Liver (tissue), 9 donors: Measurements from ENCODE around the gene KIAA1191. TPM values are rescaled to one million over a fixed set of nuclear protein-coding genes. Genes with fewer than 3 reads are reported as not detected.

Source experiments
- DNase-seq: peaks from one replicate; pipeline ENCODE4 v3.0.0-alpha.2; 2017; ENCODE audit warnings: low spot score
- H3K27ac ChIP-seq, 2 donors: one replicate each; pipeline ENCODE4 v1.7.0; 2013; ENCODE audit warnings: inconsistent platforms in 2 of 2, low read length in 2 of 2, control low read depth in 1 of 2, low read depth in 1 of 2, mild to moderate bottlenecking in 1 of 2
- H3K27me3 ChIP-seq, 4 donors: one replicate each; pipeline versions ENCODE4 v1.6.1 to v1.7.0; 2013; ENCODE audit warnings: low read length in 3 of 4, inconsistent platforms in 1 of 4, mild to moderate bottlenecking in 1 of 4, moderate library complexity in 1 of 4; ENCODE audit not compliant: control insufficient read depth in 4 of 4, insufficient read depth in 4 of 4
- H3K36me3 ChIP-seq, 4 donors: one replicate each; pipeline versions ENCODE4 v1.6.1 to v1.7.0; 2013; ENCODE audit warnings: low read length in 3 of 4, mild to moderate bottlenecking in 3 of 4, low read depth in 1 of 4, moderate library complexity in 1 of 4; ENCODE audit not compliant: control insufficient read depth in 4 of 4, insufficient read depth in 3 of 4
- H3K4me1 ChIP-seq, 4 donors: one replicate each; pipeline versions ENCODE4 v1.6.1 to v1.7.0; 2013; ENCODE audit warnings: low read length in 3 of 4, mild to moderate bottlenecking in 3 of 4, moderate library complexity in 1 of 4; ENCODE audit not compliant: control insufficient read depth in 4 of 4, insufficient read depth in 4 of 4
- H3K4me3 ChIP-seq, 3 donors: one replicate each; pipeline versions ENCODE4 v1.6.1 to v1.7.0; 2013; ENCODE audit warnings: low read length in 3 of 3, control low read depth in 1 of 3, low read depth in 1 of 3, mild to moderate bottlenecking in 1 of 3
- H3K9ac ChIP-seq, 2 donors: one replicate each; pipeline ENCODE4 v1.7.0; 2013; ENCODE audit warnings: low read length in 2 of 2, mild to moderate bottlenecking in 2 of 2, moderate library complexity in 2 of 2, control low read depth in 1 of 2, low read depth in 1 of 2
- H3K9me3 ChIP-seq, 4 donors: one replicate each; pipeline versions ENCODE4 v1.6.1 to v1.7.0; 2013; ENCODE audit warnings: low read length in 3 of 4; ENCODE audit not compliant: control insufficient read depth in 4 of 4
- EGR1 ChIP-seq, 2 donors: IDR thresholded peaks; 2 replicates each; pipeline ENCODE4 v1.6.1; 2016 to 2018; ENCODE audit warnings: antibody characterized with exemption in 2 of 2, low read depth in 2 of 2
- FOXA1 ChIP-seq: IDR thresholded peaks from 2 replicates; pipeline ENCODE4 v1.6.1; 2016; ENCODE audit warnings: antibody characterized with exemption
- FOXA2 ChIP-seq: IDR thresholded peaks from 2 replicates; pipeline ENCODE4 v1.6.1; 2016; ENCODE audit warnings: antibody characterized with exemption
- HNF4A ChIP-seq, 2 donors: conservative IDR thresholded peaks; 2 replicates each; pipeline ENCODE4 v1.6.1; 2016; ENCODE audit warnings: antibody characterized with exemption in 2 of 2, mild to moderate bottlenecking in 2 of 2
- HNF4G ChIP-seq: IDR thresholded peaks from 2 replicates; pipeline ENCODE4 v1.6.1; 2016; ENCODE audit warnings: antibody characterized with exemption
- RAD21 ChIP-seq, 2 donors: IDR thresholded peaks; 2 replicates each; pipeline ENCODE4 v1.6.1; 2016; ENCODE audit warnings: antibody characterized with exemption in 2 of 2, mild to moderate bottlenecking in 2 of 2
- TAF1 ChIP-seq: conservative IDR thresholded peaks from 2 replicates; pipeline ENCODE4 v1.6.1; 2016; ENCODE audit warnings: antibody characterized with exemption, mild to moderate bottlenecking
- YY1 ChIP-seq: IDR thresholded peaks from 2 replicates; pipeline ENCODE4 v1.6.1; 2016; ENCODE audit warnings: antibody characterized with exemption, mild to moderate bottlenecking
- WGBS: extraction: QIAGEN DNeasy Blood & Tissue Kit; methylation state at CpG from one replicate; pipeline ENCODE4 v1.1.7; 2013; 5-methylcytosine and 5-hydroxymethylcytosine counted together
- polyA plus RNA-seq, 2 donors: library from polyadenylated mRNA; stranded (reverse) in 1 of 2; unstranded in 1 of 2; fragments of 200-250 nt in 1 of 2; fragments of >200 nt in 1 of 2; fragmentation: Nextera tagmentation in 1 of 2; extraction: Ambion mirVana in 1 of 2; gene quantifications; one replicate each; pipeline versions ENCODE4 v1.2.1 to v1.2.3, GENCODE V29; 2013 to 2015
- total RNA-seq, 2 donors: library from RNA; depleted of rRNA; stranded (reverse); fragments of >200 nt; gene quantifications; one replicate each; pipeline ENCODE4 v1.2.3, GENCODE V29; 2014
- TF ChIP-seq, protein P1 (sequence below): fragments of 150-350 bp; IDR thresholded peaks from 2 replicates; pipeline ENCODE4 v1.5.1; 2017; ENCODE audit warnings: improper control_type of control experiment, low read depth, low read length; ENCODE audit not compliant: missing input control
- TF ChIP-seq, protein P2 (sequence below): IDR thresholded peaks from 2 replicates; pipeline ENCODE4 v1.6.1; 2016; ENCODE audit warnings: antibody characterized with exemption
- TF ChIP-seq, protein P3 (sequence below): IDR thresholded peaks from 2 replicates; pipeline ENCODE4 v1.6.1; 2016; ENCODE audit warnings: antibody characterized with exemption
- donor health status: healthy.
- donor health status: healthy.
- donor health status: healthy.
- donor health status: healthy.
- donor health status: healthy.

Gene KIAA1191
- total and polyA plus RNA-seq, 4 donors = 25.7 to 37.2 (median 31.4) TPM

DNA sequence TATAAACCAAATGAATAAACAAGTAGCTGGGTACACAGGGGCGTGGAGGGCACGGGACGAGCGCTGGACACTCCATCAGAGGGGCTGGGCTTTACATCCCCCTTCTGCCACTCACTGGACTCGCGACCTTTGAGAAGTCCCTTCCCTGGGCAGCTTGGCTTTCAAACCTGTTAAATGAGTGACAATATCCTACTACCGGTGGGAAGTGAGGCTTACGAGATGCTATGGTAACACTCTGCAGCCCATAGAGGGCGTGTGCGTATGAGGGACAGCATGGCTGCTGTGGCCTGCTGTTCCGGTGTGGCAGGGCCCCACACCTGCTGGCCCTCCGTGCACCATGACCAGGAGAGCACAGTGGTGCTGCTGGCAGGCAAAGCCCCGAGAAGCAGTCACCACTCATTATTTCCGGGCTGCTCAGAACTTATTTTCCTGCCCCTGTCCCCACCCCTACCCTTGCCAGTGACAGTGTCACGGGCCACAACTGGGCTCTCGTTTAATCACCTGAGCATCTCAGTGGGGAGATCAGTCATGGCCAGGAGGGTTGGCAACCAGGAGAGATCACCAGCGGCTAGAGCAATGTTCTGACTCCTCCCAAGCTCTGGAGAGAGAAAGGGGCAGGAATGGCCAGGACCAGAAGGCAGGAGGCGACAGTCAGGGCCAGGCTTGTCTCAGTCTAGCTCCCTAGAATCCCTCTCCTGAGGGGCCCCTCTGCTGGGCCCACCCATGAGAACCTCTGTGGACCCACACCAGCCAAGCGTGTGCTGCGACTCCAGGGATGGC is 44.3 kb upstream of the KIAA1191 start:
- peaks cover 3 to 28% (median 8%) of the 10 kb centered on the region in 4 donors for H3K36me3 ChIP-seq
- H3K4me3 ChIP-seq = no peak overlapping the region
- TF ChIP-seq FOXA1 (no peak), TAF1 (no peak), HNF4G (no peak), FOXA2 (no peak), RAD21 (IDR thresholded peaks at IDR 0.05) (no peak), HNF4A (conservative IDR thresholded peaks at IDR 0.05) (no peak), EGR1 (IDR thresholded peaks at IDR 0.05; ENCODE audit: low read depth in 2 of 2) (no peak)
- TF ChIP-seq, protein P1, sequence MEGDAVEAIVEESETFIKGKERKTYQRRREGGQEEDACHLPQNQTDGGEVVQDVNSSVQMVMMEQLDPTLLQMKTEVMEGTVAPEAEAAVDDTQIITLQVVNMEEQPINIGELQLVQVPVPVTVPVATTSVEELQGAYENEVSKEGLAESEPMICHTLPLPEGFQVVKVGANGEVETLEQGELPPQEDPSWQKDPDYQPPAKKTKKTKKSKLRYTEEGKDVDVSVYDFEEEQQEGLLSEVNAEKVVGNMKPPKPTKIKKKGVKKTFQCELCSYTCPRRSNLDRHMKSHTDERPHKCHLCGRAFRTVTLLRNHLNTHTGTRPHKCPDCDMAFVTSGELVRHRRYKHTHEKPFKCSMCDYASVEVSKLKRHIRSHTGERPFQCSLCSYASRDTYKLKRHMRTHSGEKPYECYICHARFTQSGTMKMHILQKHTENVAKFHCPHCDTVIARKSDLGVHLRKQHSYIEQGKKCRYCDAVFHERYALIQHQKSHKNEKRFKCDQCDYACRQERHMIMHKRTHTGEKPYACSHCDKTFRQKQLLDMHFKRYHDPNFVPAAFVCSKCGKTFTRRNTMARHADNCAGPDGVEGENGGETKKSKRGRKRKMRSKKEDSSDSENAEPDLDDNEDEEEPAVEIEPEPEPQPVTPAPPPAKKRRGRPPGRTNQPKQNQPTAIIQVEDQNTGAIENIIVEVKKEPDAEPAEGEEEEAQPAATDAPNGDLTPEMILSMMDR = no peak
- TF ChIP-seq, protein P2, sequence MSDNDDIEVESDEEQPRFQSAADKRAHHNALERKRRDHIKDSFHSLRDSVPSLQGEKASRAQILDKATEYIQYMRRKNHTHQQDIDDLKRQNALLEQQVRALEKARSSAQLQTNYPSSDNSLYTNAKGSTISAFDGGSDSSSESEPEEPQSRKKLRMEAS = no peak
- TF ChIP-seq, protein P3, sequence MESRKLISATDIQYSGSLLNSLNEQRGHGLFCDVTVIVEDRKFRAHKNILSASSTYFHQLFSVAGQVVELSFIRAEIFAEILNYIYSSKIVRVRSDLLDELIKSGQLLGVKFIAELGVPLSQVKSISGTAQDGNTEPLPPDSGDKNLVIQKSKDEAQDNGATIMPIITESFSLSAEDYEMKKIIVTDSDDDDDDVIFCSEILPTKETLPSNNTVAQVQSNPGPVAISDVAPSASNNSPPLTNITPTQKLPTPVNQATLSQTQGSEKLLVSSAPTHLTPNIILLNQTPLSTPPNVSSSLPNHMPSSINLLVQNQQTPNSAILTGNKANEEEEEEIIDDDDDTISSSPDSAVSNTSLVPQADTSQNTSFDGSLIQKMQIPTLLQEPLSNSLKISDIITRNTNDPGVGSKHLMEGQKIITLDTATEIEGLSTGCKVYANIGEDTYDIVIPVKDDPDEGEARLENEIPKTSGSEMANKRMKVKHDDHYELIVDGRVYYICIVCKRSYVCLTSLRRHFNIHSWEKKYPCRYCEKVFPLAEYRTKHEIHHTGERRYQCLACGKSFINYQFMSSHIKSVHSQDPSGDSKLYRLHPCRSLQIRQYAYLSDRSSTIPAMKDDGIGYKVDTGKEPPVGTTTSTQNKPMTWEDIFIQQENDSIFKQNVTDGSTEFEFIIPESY = no peak
- no peak overlapping the region for H3K9ac ChIP-seq
- peaks cover 0 to 3% (median 2%) of the 10 kb centered on the region in 4 donors for H3K4me1 ChIP-seq
- H3K27ac ChIP-seq = no peak overlapping the region
- no peaks in the 10 kb centered on the region for H3K9me3 ChIP-seq
- no peaks in the 10 kb centered on the region for H3K27me3 ChIP-seq
- 87% methylated on average over 20 of the region's 20 CpGs for WGBS
- no peak for DNase-seq

DNA sequence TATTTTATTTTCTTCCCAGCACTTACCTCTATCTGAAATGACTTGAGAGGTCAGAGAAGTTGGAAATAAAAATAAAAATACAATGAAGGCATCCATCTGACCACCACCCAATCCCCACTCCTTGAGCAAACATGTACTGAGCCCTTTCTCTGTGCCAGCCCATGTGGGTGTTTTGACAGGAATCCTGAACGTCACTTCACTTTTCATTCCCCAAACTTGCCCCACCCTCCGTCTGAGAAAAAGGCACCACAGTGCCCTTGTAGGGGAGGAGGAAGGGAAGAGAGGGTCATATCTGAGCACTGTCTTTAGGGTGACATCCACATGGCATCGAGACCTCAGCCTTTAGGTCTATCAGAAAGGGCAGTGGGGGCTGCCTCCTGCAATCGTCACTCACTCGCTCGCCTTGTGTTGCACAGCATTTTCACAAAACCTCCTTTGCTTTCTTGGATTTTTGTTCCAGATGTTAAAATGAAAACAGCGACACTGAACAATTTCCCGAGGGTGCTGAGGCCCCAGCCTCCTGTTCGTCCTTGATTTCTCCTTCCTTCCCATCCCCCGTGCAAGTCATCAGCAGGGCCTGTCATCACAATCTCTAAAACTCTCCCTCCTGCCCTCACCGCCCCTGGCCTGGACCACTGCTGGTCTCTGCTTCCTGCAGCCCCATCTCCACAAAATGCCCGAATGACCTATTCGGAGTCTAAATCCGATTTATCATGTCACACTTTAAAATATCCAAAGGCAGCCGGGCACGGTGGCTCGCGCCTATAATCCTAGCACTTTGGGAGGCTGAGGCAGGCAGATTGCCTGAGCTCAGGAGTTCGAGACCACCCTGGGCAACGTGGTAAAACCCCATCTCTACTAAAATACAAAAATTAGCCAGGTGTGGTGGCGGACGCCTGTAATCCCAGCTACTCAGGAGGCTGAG is 40.0 kb upstream of the KIAA1191 start:
- H3K27me3 ChIP-seq = no peaks in the 10 kb centered on the region
- no peak for DNase-seq
- no peaks in the 10 kb centered on the region for H3K9me3 ChIP-seq
- no peak overlapping the region for H3K27ac ChIP-seq
- TF ChIP-seq, protein P2 = no peak
- TF ChIP-seq, protein P3 = no peak
- no peak for TF ChIP-seq TAF1
- TF ChIP-seq YY1 = no peak
- TF ChIP-seq, protein P1 = no peak
- H3K36me3 ChIP-seq = peaks cover 1 to 16% (median 4%) of the 10 kb centered on the region in 4 donors
- H3K9ac ChIP-seq = no peak overlapping the region
- 93% methylated on average over 22 of the region's 22 CpGs for whole genome bisulfite sequencing
- peaks cover 0 to 3% (median 2%) of the 10 kb centered on the region in 4 donors for H3K4me1 ChIP-seq
- no peak overlapping the region for H3K4me3 ChIP-seq
